SU-DHL-6 (cell line): ENCODE data around the gene RASA2.

ENCODE experiments used
- H2AFZ ChIP-seq: fragments of 200-600 bp; sonication (generic); 2 replicates; pipeline ENCODE4 v1.6.1; 2014; ENCODE audit warnings: low read depth, mild to moderate bottlenecking, moderate library complexity, mixed read lengths, antibody characterized with exemption, low read length; ENCODE audit not compliant: severe bottlenecking
- H3F3A ChIP-seq: fragments of 200-600 bp; shearing (Covaris generic); 2 replicates; pipeline ENCODE4 v1.6.0; 2016; ENCODE audit warnings: antibody characterized with exemption, mild to moderate bottlenecking; ENCODE audit not compliant: insufficient read depth
- H3K27ac ChIP-seq: fragments of 200-600 bp; sonication (generic); 2 replicates; pipeline ENCODE4 v1.5.1; 2016; ENCODE audit warnings: low read depth, mild to moderate bottlenecking, low read length, moderate library complexity, mixed read lengths
- H3K27me3 ChIP-seq: fragments of 200-600 bp; sonication (generic), shearing (Covaris generic); 2 replicates; pipeline ENCODE4 v1.6.0; 2014; ENCODE audit warnings: mild to moderate bottlenecking, low read length
- H3K36me3 ChIP-seq: fragments of 200-600 bp; sonication (generic); 2 replicates; pipeline ENCODE4 v1.6.1; 2014; ENCODE audit warnings: mild to moderate bottlenecking, low read length, mixed read lengths
- H3K4me2 ChIP-seq: fragments of 300-600, 200-600 bp; shearing (Covaris generic), sonication (generic); 2 replicates; pipeline ENCODE4 v1.6.0; 2014; ENCODE audit warnings: low read length, low read depth, mild to moderate bottlenecking; ENCODE audit not compliant: poor library complexity, severe bottlenecking
- H3K4me3 ChIP-seq: fragments of 200-600 bp; sonication (generic); 2 replicates; pipeline ENCODE4 v1.5.1; 2014; ENCODE audit warnings: antibody characterized with exemption, low read length, mild to moderate bottlenecking, mixed read lengths; ENCODE audit not compliant: insufficient read depth, poor library complexity, severe bottlenecking
- H3K79me2 ChIP-seq: fragments of 200-600 bp; sonication (generic); 2 replicates; pipeline ENCODE4 v1.6.1; 2014; ENCODE audit warnings: mild to moderate bottlenecking, low read length, moderate library complexity; ENCODE audit not compliant: insufficient read depth
- H3K9ac ChIP-seq: fragments of 200-600 bp; sonication (generic); 2 replicates; pipeline ENCODE4 v1.7.0; 2014; ENCODE audit warnings: mild to moderate bottlenecking, low read length
- H3K9me2 ChIP-seq: fragments of 200-600 bp; sonication (generic); replicated peaks from 2 replicates; pipeline ENCODE4 v1.6.1; 2014; ENCODE audit warnings: low read length; ENCODE audit not compliant: insufficient read depth
- H3K9me3 ChIP-seq: fragments of 200-600 bp; sonication (generic); 2 replicates; pipeline ENCODE4 v1.6.1; 2014; ENCODE audit warnings: low read length, mixed read lengths; ENCODE audit not compliant: insufficient read depth
- H4K20me1 ChIP-seq: fragments of 200-600 bp; sonication (generic); 2 replicates; pipeline ENCODE4 v1.6.1; 2014; ENCODE audit warnings: low read depth, mild to moderate bottlenecking, antibody characterized with exemption, low read length, moderate library complexity, mixed read lengths
- EZH2phosphoT487 ChIP-seq: fragments of 200-600 bp; sonication (generic), shearing (Covaris generic); conservative IDR thresholded peaks from 2 replicates; pipeline ENCODE4 v1.6.1; 2018; ENCODE audit warnings: mild to moderate bottlenecking, antibody characterized with exemption, low read length, moderate library complexity, mixed read lengths
- TF ChIP-seq, protein P1 (sequence below): fragments of 200-600 bp; sonication (generic); IDR thresholded peaks from one replicate; pipeline ENCODE4 v1.5.1; 2017; ENCODE audit warnings: antibody characterized with exemption, mild to moderate bottlenecking, low read length, moderate library complexity; ENCODE audit not compliant: insufficient read depth, poor library complexity, severe bottlenecking

RASA2 gene

DNA sequence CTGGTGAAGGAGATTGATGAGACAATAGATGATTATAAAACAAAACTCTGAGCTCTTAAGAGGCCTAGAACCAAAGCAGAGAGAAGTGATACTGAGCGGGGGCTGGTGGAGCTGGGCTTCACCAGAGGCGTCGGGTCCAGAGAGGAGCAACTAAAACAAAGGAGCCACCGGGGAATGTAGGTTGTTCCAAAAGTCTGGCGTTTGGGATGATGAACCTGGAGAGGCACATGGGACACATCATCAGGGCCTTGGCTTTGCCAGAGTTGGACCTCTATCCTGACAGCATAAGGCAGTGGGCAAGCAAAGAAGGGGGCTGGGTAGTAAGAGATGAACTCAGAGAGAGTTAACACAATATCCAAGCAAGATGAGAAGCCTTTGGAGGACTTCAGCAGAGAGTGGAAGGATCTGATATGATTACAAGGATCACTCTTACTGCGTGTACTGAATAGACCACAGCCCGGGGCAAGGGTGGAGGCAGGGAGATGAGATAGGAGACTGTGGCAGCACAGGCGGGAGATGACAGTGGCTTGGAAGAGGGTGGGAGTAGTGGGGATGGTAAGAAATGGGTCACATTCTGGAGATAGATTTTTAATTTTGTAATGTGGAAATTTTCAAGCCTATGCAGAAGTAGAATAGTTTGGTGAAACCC, 36.0 kb upstream of the RASA2 start:
- Histone ChIP-seq H3F3A (no peaks in the 10 kb centered on the region), H4K20me1 (no peaks in the 10 kb centered on the region), H2AFZ (no peak overlapping the region), H3K36me3 (no peaks in the 10 kb centered on the region), H3K9me2 (no peaks in the 10 kb centered on the region), H3K9ac (no peak overlapping the region), H3K4me2 (no peak overlapping the region), H3K79me2 (no peaks in the 10 kb centered on the region), H3K4me3 (no peak overlapping the region), H3K9me3 (no peaks in the 10 kb centered on the region), H3K27ac (no peak overlapping the region), H3K27me3 (no peaks in the 10 kb centered on the region)
- TF ChIP-seq, protein P1, sequence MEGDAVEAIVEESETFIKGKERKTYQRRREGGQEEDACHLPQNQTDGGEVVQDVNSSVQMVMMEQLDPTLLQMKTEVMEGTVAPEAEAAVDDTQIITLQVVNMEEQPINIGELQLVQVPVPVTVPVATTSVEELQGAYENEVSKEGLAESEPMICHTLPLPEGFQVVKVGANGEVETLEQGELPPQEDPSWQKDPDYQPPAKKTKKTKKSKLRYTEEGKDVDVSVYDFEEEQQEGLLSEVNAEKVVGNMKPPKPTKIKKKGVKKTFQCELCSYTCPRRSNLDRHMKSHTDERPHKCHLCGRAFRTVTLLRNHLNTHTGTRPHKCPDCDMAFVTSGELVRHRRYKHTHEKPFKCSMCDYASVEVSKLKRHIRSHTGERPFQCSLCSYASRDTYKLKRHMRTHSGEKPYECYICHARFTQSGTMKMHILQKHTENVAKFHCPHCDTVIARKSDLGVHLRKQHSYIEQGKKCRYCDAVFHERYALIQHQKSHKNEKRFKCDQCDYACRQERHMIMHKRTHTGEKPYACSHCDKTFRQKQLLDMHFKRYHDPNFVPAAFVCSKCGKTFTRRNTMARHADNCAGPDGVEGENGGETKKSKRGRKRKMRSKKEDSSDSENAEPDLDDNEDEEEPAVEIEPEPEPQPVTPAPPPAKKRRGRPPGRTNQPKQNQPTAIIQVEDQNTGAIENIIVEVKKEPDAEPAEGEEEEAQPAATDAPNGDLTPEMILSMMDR: no peak
- no peak for TF ChIP-seq EZH2phosphoT487

DNA sequence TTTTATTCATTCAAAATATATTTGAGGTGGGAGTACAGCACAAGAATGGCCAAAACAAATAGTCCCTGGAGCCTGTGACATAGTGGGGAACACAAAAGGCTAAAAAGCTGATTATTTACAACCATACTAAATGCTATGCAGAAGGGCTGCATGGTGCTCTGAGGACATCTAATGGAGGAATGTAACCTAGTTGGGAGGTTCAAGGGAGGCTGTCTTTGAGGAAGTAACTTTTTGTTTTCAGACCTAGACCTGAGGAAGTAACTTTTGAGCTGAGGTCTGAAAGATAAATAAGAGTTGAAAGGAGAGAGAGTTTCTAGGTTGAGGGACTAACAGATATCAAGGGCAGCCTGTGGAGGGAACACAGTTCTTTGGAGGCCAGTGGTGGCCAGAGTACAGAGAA, 34.8 kb upstream of the RASA2 start:
- Histone ChIP-seq H3K9me2 (no peaks in the 10 kb centered on the region), H3K27ac (no peak overlapping the region), H3K4me3 (no peak overlapping the region), H4K20me1 (no peaks in the 10 kb centered on the region), H3K4me2 (no peak overlapping the region), H2AFZ (peak overlapping the region; percentile 89), H3K79me2 (no peaks in the 10 kb centered on the region), H3K36me3 (no peaks in the 10 kb centered on the region), H3K9ac (no peak overlapping the region; the same call in 1 of the 2 replicates), H3K9me3 (no peaks in the 10 kb centered on the region), H3F3A (no peaks in the 10 kb centered on the region), H3K27me3 (no peaks in the 10 kb centered on the region)
- TF ChIP-seq EZH2phosphoT487: no peak
- TF ChIP-seq, protein P1: peak; percentile 80

DNA sequence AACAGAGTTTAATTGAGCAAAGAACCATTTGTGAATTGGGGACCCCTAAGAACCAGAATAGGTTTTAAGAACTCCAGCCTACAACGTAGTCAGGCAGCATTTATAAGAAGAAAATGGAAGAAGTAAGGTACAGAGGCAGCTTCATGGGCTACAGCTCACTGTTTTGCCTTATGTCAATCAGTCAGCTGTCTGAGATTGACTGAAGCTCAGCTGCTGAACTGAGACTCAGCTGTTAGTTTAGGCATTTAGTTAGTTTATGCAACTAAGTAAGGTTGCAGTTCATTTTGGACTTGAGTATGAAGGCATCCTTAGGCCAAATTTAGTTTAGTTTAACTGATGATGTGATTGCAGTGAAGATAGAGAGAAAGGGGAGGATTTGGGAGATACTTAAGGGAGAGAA, 34.1 kb upstream of the RASA2 start:
- Histone ChIP-seq H3K4me3 (no peak overlapping the region), H3K9me3 (no peaks in the 10 kb centered on the region), H2AFZ (peak overlapping the region; percentile 9), H4K20me1 (no peaks in the 10 kb centered on the region), H3K4me2 (no peak overlapping the region), H3K36me3 (no peaks in the 10 kb centered on the region), H3K9me2 (no peaks in the 10 kb centered on the region), H3F3A (no peaks in the 10 kb centered on the region), H3K79me2 (no peaks in the 10 kb centered on the region), H3K9ac (no peak overlapping the region), H3K27ac (no peak overlapping the region), H3K27me3 (no peaks in the 10 kb centered on the region)
- TF ChIP-seq EZH2phosphoT487: no peak
- TF ChIP-seq, protein P1: no peak

DNA sequence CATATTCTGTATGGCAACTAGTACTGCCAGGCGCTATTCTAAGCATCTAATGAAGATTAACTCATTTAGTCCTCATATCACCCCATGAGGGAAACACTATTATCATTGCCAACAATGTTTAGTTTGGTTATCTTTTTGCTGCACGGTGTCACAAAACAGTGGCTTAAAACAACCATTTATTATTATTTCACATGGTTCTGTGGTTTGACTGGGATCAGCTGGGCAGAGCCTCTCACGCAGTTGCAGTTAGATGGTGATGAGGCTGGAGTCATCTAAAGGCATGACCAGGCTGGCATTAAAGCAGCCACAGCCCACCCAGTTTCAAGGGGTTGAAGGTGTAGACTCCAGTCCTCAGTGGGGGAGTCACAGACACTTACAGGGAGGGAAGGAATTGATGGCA, 32.8 kb upstream of the RASA2 start:
- TF ChIP-seq, protein P1: no peak
- TF ChIP-seq EZH2phosphoT487: no peak
- no peak overlapping the region for H2AFZ ChIP-seq
- H3K27ac ChIP-seq: no peak overlapping the region

More for the DNA sequence above, 32.8 kb upstream of the RASA2 start:
- H3F3A ChIP-seq: no peaks in the 10 kb centered on the region
- no peaks in the 10 kb centered on the region for H3K9me3 ChIP-seq
- no peaks in the 10 kb centered on the region for H3K36me3 ChIP-seq
- H3K4me3 ChIP-seq: no peak overlapping the region
- no peak overlapping the region for H3K9ac ChIP-seq
- no peaks in the 10 kb centered on the region for H4K20me1 ChIP-seq
- no peak overlapping the region for H3K4me2 ChIP-seq
- no peaks in the 10 kb centered on the region for H3K79me2 ChIP-seq
- H3K27me3 ChIP-seq: no peaks in the 10 kb centered on the region
- no peaks in the 10 kb centered on the region for H3K9me2 ChIP-seq
